GM23338 (cell line): Measurements from ENCODE around the gene CYP3A5.

ENCODE experiments used
- CREB1 ChIP-seq: fragments of 250-450 bp; sonication (Bioruptor Pico); IDR thresholded peaks from 2 replicates; pipeline ENCODE4 v1.5.0; 2020; ENCODE audit warnings: low read depth, mild to moderate bottlenecking, moderate library complexity
- CTCF ChIP-seq, 2 experiments: fragments of 200-600 bp in 1 of 2; sonication (generic) in 1 of 2; conservative IDR thresholded peaks; 2 replicates each; pipeline versions ENCODE4 v1.5.1 to v1.6.1; 2016 to 2017; ENCODE audit warnings: antibody characterized with exemption in 2 of 2, low read depth in 2 of 2, mild to moderate bottlenecking in 2 of 2, moderate library complexity in 1 of 2
- ETS1 ChIP-seq: IDR thresholded peaks from 2 replicates; pipeline ENCODE4 v1.6.1; 2016; ENCODE audit warnings: antibody characterized with exemption
- EZH2 ChIP-seq: fragments of 200-600 bp; sonication (generic); IDR thresholded peaks from one replicate; pipeline ENCODE4 v1.8.0; 2017; ENCODE audit warnings: antibody characterized with exemption, mild to moderate bottlenecking, low read depth; ENCODE audit not compliant: unreplicated experiment
- EZH2phosphoT487 ChIP-seq: fragments of 200-600 bp; sonication (generic); IDR thresholded peaks from one replicate; pipeline ENCODE4 v1.8.1; 2018; ENCODE audit warnings: antibody characterized with exemption; ENCODE audit not compliant: unreplicated experiment
- JUNB ChIP-seq: IDR thresholded peaks from one replicate; pipeline ENCODE4 v1.6.1; 2016; ENCODE audit warnings: antibody characterized with exemption; ENCODE audit not compliant: unreplicated experiment
- POLR2AphosphoS5 ChIP-seq: IDR thresholded peaks from 2 replicates; pipeline ENCODE4 v1.6.1; 2016; ENCODE audit warnings: antibody characterized with exemption, low read depth
- REST ChIP-seq: IDR thresholded peaks from one replicate; pipeline ENCODE4 v1.6.1; 2018; ENCODE audit warnings: antibody characterized with exemption; ENCODE audit not compliant: unreplicated experiment
- STAT1 ChIP-seq: IDR thresholded peaks from one replicate; pipeline ENCODE4 v1.6.1; 2016; ENCODE audit warnings: antibody characterized with exemption; ENCODE audit not compliant: unreplicated experiment
- ZNF114 ChIP-seq: fragments of 250-450 bp; sonication (Bioruptor Pico); IDR thresholded peaks from 2 replicates; pipeline ENCODE4 v1.5.0; 2020; ENCODE audit warnings: mild to moderate bottlenecking, moderate library complexity
- ZNF331 ChIP-seq: fragments of 250-450 bp; sonication (Bioruptor Pico); IDR thresholded peaks from 2 replicates; pipeline ENCODE4 v1.5.0; 2020; ENCODE audit warnings: low read depth, mild to moderate bottlenecking, moderate library complexity

GRCh38 chr7:99679400-99680191 is at the start of gene CYP3A5:
- TF ChIP-seq CTCF (conservative IDR thresholded peaks at IDR 0.05; ENCODE audit: low read depth in 2 of 2) (no peak), EZH2phosphoT487 (no peak), POLR2AphosphoS5 (no peak), EZH2 (no peak), REST (no peak), JUNB (no peak), CREB1 (no peak), STAT1 (no peak), ETS1 (no peak), ZNF331 (CRISPR knock-in tag) (no peak), ZNF114 (no peak)
